ENCODE results near the gene PRKCA.

PRKCA gene

DNA sequence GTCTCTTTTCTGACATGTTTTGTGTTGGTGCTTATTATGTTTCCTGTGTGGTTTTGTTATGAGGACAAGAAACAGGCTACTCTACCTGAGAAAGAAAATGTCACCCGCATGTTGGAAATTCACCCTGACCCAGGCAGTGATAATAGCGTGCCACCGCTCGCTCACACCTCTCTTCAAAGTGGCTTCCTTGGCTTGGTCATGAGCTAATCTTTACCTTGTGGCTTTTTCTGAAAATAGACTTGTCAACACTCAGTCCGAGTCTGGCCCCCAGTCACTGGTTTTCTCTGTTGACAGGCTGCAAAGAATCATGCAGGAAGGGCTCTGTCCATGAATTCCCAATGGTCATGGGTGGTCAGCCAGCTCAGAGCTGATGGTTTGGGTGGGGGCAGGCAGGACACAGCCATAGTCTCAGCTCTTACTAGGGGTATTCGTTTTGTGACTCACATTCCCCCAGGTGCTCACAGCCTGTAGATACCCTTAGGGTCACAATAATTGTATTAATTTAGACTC is 411.2 kb downstream of the PRKCA start:
- no peaks in the 10 kb centered on the region for H3K9me2 ChIP-seq (replicated peaks; ENCODE audit: low read depth, low read length)
- H3K79me2 ChIP-seq (ENCODE audit: insufficient read depth, low read length): no peaks in the 10 kb centered on the region
- H3K4me3 ChIP-seq (ENCODE audit: low read length, poor library complexity, severe bottlenecking): no peak overlapping the region
- H3F3A ChIP-seq (ENCODE audit: low read depth): no peaks in the 10 kb centered on the region
- TF ChIP-seq, protein P1, sequence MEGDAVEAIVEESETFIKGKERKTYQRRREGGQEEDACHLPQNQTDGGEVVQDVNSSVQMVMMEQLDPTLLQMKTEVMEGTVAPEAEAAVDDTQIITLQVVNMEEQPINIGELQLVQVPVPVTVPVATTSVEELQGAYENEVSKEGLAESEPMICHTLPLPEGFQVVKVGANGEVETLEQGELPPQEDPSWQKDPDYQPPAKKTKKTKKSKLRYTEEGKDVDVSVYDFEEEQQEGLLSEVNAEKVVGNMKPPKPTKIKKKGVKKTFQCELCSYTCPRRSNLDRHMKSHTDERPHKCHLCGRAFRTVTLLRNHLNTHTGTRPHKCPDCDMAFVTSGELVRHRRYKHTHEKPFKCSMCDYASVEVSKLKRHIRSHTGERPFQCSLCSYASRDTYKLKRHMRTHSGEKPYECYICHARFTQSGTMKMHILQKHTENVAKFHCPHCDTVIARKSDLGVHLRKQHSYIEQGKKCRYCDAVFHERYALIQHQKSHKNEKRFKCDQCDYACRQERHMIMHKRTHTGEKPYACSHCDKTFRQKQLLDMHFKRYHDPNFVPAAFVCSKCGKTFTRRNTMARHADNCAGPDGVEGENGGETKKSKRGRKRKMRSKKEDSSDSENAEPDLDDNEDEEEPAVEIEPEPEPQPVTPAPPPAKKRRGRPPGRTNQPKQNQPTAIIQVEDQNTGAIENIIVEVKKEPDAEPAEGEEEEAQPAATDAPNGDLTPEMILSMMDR (conservative IDR thresholded peaks at IDR 0.05; ENCODE audit: low read length): no peak
- no peak for TF ChIP-seq EZH2phosphoT487 (IDR thresholded peaks at IDR 0.05; ENCODE audit: borderline replicate concordance)
- no peak overlapping the region for H3K4me2 ChIP-seq (ENCODE audit: low read depth, low read length, poor library complexity, severe bottlenecking)
- H2AFZ ChIP-seq (ENCODE audit: low read length): no peak overlapping the region
- peaks cover 17% of the 10 kb centered on the region for H3K4me1 ChIP-seq (ENCODE audit: insufficient read depth, low read length, poor library complexity, severe bottlenecking)
- H3K9ac ChIP-seq (ENCODE audit: low read depth, low read length, poor library complexity, severe bottlenecking): no peak overlapping the region
- H4K20me1 ChIP-seq (ENCODE audit: insufficient read depth, low read length, poor library complexity, severe bottlenecking): no peaks in the 10 kb centered on the region
- H3K9me3 ChIP-seq (ENCODE audit: insufficient read depth, low read depth, low read length): no peaks in the 10 kb centered on the region
- no peaks in the 10 kb centered on the region for H3K36me3 ChIP-seq (ENCODE audit: insufficient read depth, low read length)
- H3K27me3 ChIP-seq (ENCODE audit: insufficient read depth, low read length, poor library complexity, severe bottlenecking): no peaks in the 10 kb centered on the region

DNA sequence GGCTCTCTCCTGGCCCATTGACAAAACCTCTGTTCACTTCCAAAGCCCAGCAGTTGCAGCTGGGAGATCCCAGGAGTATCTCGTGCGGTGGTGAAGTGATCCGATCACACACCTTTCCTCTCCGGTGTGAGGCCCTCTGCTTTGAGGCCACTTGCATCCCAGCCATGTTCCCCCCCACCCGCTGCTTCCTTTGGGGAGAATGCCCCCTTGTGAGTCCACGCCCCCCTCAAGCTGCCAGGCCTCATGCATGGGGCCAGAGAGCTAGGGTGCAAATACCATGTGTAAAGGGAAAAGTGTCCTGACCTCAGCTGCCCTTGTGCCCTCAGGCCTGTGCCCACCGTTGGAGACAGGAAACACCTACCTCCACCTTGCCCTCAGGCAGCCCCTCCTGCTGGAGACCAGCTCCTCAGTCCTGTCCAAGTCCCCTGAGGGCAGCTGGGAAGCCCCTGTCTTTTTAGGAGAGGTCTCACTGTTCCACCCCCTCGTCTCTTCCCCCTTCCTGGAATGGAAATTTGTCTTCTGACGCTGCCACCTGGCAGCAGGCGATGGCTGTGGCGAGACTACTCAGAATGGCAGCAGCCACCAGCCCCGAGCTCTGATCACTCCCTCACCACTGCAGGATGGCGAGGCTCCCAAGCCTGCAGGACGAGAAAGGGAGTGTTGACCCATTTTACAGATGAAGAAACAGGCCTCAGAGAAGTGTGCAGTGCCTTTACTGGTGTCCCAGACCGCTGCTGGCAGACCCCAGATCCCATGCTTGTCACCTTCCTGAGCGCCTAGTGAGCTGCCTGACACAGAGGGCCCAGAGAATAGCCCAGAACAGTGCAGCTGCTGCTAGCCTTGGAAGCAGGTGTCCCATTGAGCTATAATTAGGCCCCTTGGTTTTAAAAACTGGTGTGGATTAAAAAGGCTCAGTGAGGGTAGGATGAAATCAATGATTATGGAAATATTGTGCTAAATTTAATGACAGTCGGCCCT is 411.9 kb downstream of the PRKCA start:
- Histone ChIP-seq H2AFZ (ENCODE audit: low read length) (no peak overlapping the region), H3K9me2 (replicated peaks; ENCODE audit: low read depth, low read length) (no peaks in the 10 kb centered on the region), H4K20me1 (ENCODE audit: insufficient read depth, low read length, poor library complexity, severe bottlenecking) (no peaks in the 10 kb centered on the region), H3K79me2 (ENCODE audit: insufficient read depth, low read length) (no peaks in the 10 kb centered on the region), H3K4me1 (ENCODE audit: insufficient read depth, low read length, poor library complexity, severe bottlenecking) (peaks cover 17% of the 10 kb centered on the region), H3K36me3 (ENCODE audit: insufficient read depth, low read length) (no peaks in the 10 kb centered on the region), H3K4me3 (ENCODE audit: low read length, poor library complexity, severe bottlenecking) (no peak overlapping the region), H3K4me2 (ENCODE audit: low read depth, low read length, poor library complexity, severe bottlenecking) (no peak overlapping the region), H3K9ac (ENCODE audit: low read depth, low read length, poor library complexity, severe bottlenecking) (no peak overlapping the region), H3F3A (ENCODE audit: low read depth) (no peaks in the 10 kb centered on the region), H3K9me3 (ENCODE audit: insufficient read depth, low read depth, low read length) (no peaks in the 10 kb centered on the region), H3K27me3 (ENCODE audit: insufficient read depth, low read length, poor library complexity, severe bottlenecking) (no peaks in the 10 kb centered on the region)
- no peak for TF ChIP-seq EZH2phosphoT487 (IDR thresholded peaks at IDR 0.05; ENCODE audit: borderline replicate concordance)
- TF ChIP-seq, protein P1 (conservative IDR thresholded peaks at IDR 0.05; ENCODE audit: low read length): no peak

DNA sequence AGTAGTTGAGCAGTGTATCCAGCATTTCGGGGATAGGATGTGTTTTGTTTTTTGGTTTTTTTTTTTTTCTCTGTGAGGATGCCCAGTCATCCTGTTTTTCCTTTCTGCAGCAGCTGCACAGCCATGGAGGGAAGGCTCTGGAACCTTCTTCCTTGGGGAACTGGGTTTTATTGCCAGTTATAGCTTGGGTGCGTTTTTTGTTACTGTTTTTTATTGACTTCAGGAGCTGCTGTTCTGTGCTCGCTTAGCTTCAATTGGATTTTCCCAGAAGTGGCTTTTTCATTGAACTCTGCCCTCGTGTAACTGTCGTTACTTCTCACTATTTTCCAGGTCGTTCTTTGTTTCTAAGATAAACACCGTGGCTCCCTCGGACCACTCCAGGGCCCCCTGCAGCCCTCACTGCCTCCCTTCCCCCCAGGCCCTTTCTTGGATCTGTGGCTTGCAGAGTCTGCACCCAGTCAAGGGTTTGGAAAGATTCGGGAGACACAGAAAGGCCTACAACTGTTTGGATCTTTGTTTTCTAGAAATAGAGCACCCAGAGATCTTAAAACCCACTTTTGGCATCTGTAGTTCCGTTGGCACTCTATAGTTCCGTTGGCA is 412.8 kb downstream of the PRKCA start:
- H3K4me1 ChIP-seq (ENCODE audit: insufficient read depth, low read length, poor library complexity, severe bottlenecking): peaks cover 17% of the 10 kb centered on the region
- no peak overlapping the region for H3K9ac ChIP-seq (ENCODE audit: low read depth, low read length, poor library complexity, severe bottlenecking)
- H4K20me1 ChIP-seq (ENCODE audit: insufficient read depth, low read length, poor library complexity, severe bottlenecking): no peaks in the 10 kb centered on the region
- H3K36me3 ChIP-seq (ENCODE audit: insufficient read depth, low read length): no peaks in the 10 kb centered on the region
- H3K9me2 ChIP-seq (replicated peaks; ENCODE audit: low read depth, low read length): no peaks in the 10 kb centered on the region
- no peaks in the 10 kb centered on the region for H3K27me3 ChIP-seq (ENCODE audit: insufficient read depth, low read length, poor library complexity, severe bottlenecking)
- H3K9me3 ChIP-seq (ENCODE audit: insufficient read depth, low read depth, low read length): no peaks in the 10 kb centered on the region
- no peak overlapping the region for H3K4me3 ChIP-seq (ENCODE audit: low read length, poor library complexity, severe bottlenecking)
- H2AFZ ChIP-seq (ENCODE audit: low read length): no peak overlapping the region
- H3K79me2 ChIP-seq (ENCODE audit: insufficient read depth, low read length): no peaks in the 10 kb centered on the region
- H3K4me2 ChIP-seq (ENCODE audit: low read depth, low read length, poor library complexity, severe bottlenecking): no peak overlapping the region
- TF ChIP-seq, protein P1 (conservative IDR thresholded peaks at IDR 0.05; ENCODE audit: low read length): no peak
- TF ChIP-seq EZH2phosphoT487 (IDR thresholded peaks at IDR 0.05; ENCODE audit: borderline replicate concordance): no peak
- no peaks in the 10 kb centered on the region for H3F3A ChIP-seq (ENCODE audit: low read depth)
